A549 (cell line): ENCODE results near the gene SEPHS1. TPM values are rescaled to one million over a fixed set of nuclear protein-coding genes. Genes with fewer than 3 reads are reported as not detected.

Experiments used
- ATAC-seq, 2 experiments: fragments of 200-7000 bp in 1 of 2; fragments of >200 bp in 1 of 2; cut with Nextera tagmentation in 1 of 2; cut with Tn5 transposase in 1 of 2; 3 replicates each; pipeline versions ENCODE4 v1.8.0 to v1.9.1; 2018 to 2020; ENCODE audit warnings: mild to moderate bottlenecking in 1 of 2, moderate library complexity in 1 of 2
- CTCF ChIA-PET: fragments of 300-600 bp; sonication (Branson Sonifier 250); formaldehyde crosslinking; extraction: SDS; loops from one replicate; lab custom pipeline; 2021; ENCODE audit warnings: antibody characterized with exemption, inconsistent platforms; lab: Yijun Ruan, JAX
- POLR2A ChIA-PET: fragments of 350-600 bp; formaldehyde crosslinking; extraction: SDS; loops from one replicate; lab custom pipeline; 2021; ENCODE audit warnings: antibody characterized with exemption, inconsistent platforms; lab: Yijun Ruan, JAX
- DNase-seq, 2 experiments: peaks; one replicate each; pipeline versions ENCODE4 v3.0.0 to v3.0.0-alpha.2; 2011 to 2016; ENCODE audit warnings: low read depth in 1 of 2, low spot score in 1 of 2
- FAIRE-seq: peaks from 2 replicates; lab custom pipeline; 2011; peaks lifted over from hg19 to GRCh38; lab: Jason Lieb, UNC
- H3K27ac ChIP-seq, 2 experiments: fragments of >200 bp; sonication (Bioruptor Twin); formaldehyde crosslinking; 3 replicates each; pipeline ENCODE4 v1.5.1; 2016 to 2017
- H3K4me1 ChIP-seq: fragments of >200 bp; sonication (Bioruptor Twin); formaldehyde crosslinking; 3 replicates; pipeline ENCODE4 v1.6.1; 2016
- H3K4me2 ChIP-seq: fragments of >200 bp; sonication (Bioruptor Twin); formaldehyde crosslinking; 3 replicates; pipeline ENCODE4 v1.6.1; 2016
- H3K4me3 ChIP-seq: fragments of >200 bp; sonication (Bioruptor Twin); formaldehyde crosslinking; 3 replicates; pipeline ENCODE4 v1.5.1; 2016
- H3K9me3 ChIP-seq: fragments of >200 bp; sonication (Bioruptor Twin); formaldehyde crosslinking; 3 replicates; pipeline ENCODE4 v1.6.1; 2016
- BHLHE40 ChIP-seq: IDR thresholded peaks from 2 replicates; pipeline ENCODE4 v1.6.1; 2012; ENCODE audit warnings: low read depth, low read length, inconsistent platforms
- CBX2 ChIP-seq: fragments of 200-600 bp; sonication (generic); IDR thresholded peaks from 2 replicates; pipeline ENCODE4 v1.6.1; 2016; ENCODE audit warnings: low read depth, mild to moderate bottlenecking, borderline replicate concordance
- CEBPB ChIP-seq, 2 experiments: fragments of >200 bp in 1 of 2; sonication (Bioruptor Twin) in 1 of 2; formaldehyde crosslinking in 1 of 2; IDR thresholded peaks; 2 replicates each; pipeline ENCODE4 v1.6.1; 2012 to 2016
- CHD2 ChIP-seq: fragments of 150-350 bp; IDR thresholded peaks from 2 replicates; pipeline ENCODE4 v1.6.1; 2014; ENCODE audit warnings: low read length; ENCODE audit not compliant: partially characterized antibody
- CHD4 ChIP-seq: fragments of 200-600 bp; sonication (generic); IDR thresholded peaks from 2 replicates; pipeline ENCODE4 v1.6.1; 2016; ENCODE audit warnings: antibody characterized with exemption, mild to moderate bottlenecking, borderline replicate concordance
- CTCF ChIP-seq: fragments of >200 bp; sonication (Bioruptor Twin); formaldehyde crosslinking; IDR thresholded peaks from 3 replicates; pipeline ENCODE4 v1.5.1; 2016
- E2F6 ChIP-seq: IDR thresholded peaks from 2 replicates; pipeline ENCODE4 v1.6.1; 2012; ENCODE audit warnings: low read depth, borderline replicate concordance
- EHMT2 ChIP-seq: fragments of 200-600 bp; sonication (generic); IDR thresholded peaks from 2 replicates; pipeline ENCODE4 v1.6.1; 2016; ENCODE audit warnings: antibody characterized with exemption, low read depth, mild to moderate bottlenecking, moderate library complexity
- HDAC2 ChIP-seq: fragments of 200-600 bp; sonication (generic); IDR thresholded peaks from 2 replicates; pipeline ENCODE4 v1.6.1; 2016
- HOXB13 ChIP-seq: fragments of 250-450 bp; sonication (Bioruptor Pico); IDR thresholded peaks from 2 replicates; pipeline ENCODE4 v1.5.0; 2020; ENCODE audit warnings: low read depth, mild to moderate bottlenecking, moderate library complexity
- HOXB5 ChIP-seq: fragments of 250-450 bp; sonication (Bioruptor Pico); IDR thresholded peaks from 2 replicates; pipeline ENCODE4 v1.5.0; 2020; ENCODE audit warnings: mild to moderate bottlenecking, moderate library complexity
- JUN ChIP-seq, 2 experiments: fragments of >200 bp; sonication (Bioruptor Twin); formaldehyde crosslinking; IDR thresholded peaks; 2 replicates in 1 of 2; 3 replicates in 1 of 2; pipeline ENCODE4 v1.6.1; 2016 to 2017
- JUNB ChIP-seq: fragments of >200 bp; sonication (Bioruptor Twin); formaldehyde crosslinking; IDR thresholded peaks from 2 replicates; pipeline ENCODE4 v1.6.1; 2016
- KDM1A ChIP-seq: fragments of 200-600 bp; sonication (generic); IDR thresholded peaks from 2 replicates; pipeline ENCODE4 v1.6.1; 2016; ENCODE audit warnings: low read depth, mild to moderate bottlenecking
- MYC ChIP-seq: IDR thresholded peaks from 2 replicates; pipeline ENCODE4 v1.6.1; 2012; ENCODE audit warnings: mild to moderate bottlenecking, inconsistent platforms, low read length, improper control_type of control experiment, borderline replicate concordance
- NPAS2 ChIP-seq: fragments of 250-450 bp; sonication (Bioruptor Pico); IDR thresholded peaks from 2 replicates; pipeline ENCODE4 v1.8.0; 2022; ENCODE audit warnings: mild to moderate bottlenecking, moderate library complexity, borderline replicate concordance
- NR3C1 ChIP-seq: fragments of >200 bp; sonication (Bioruptor Twin); formaldehyde crosslinking; IDR thresholded peaks from 3 replicates; pipeline ENCODE4 v1.6.1; 2017
- PBX3 ChIP-seq: IDR thresholded peaks from 2 replicates; pipeline ENCODE4 v1.6.1; 2012
- PHF8 ChIP-seq: fragments of 200-600 bp; sonication (generic); IDR thresholded peaks from 2 replicates; pipeline ENCODE4 v1.6.1; 2016; ENCODE audit warnings: low read depth, mild to moderate bottlenecking, antibody characterized with exemption, moderate library complexity, borderline replicate concordance
- RAD21 ChIP-seq, 2 experiments: fragments of >200 bp in 1 of 2; sonication (Bioruptor Twin) in 1 of 2; formaldehyde crosslinking in 1 of 2; IDR thresholded peaks in 1 of 2; conservative IDR thresholded peaks in 1 of 2; 2 replicates in 1 of 2; 3 replicates in 1 of 2; pipeline ENCODE4 v1.6.1; 2012 to 2018; ENCODE audit warnings: inconsistent platforms in 1 of 2
- RARB ChIP-seq: fragments of 250-450 bp; sonication (Bioruptor Pico); IDR thresholded peaks from 2 replicates; pipeline ENCODE4 v1.8.0; 2021; ENCODE audit warnings: mild to moderate bottlenecking, moderate library complexity
- RCOR1 ChIP-seq: fragments of 150-350 bp; IDR thresholded peaks from 2 replicates; pipeline ENCODE4 v1.6.1; 2014; ENCODE audit warnings: antibody characterized with exemption, low read length, low read depth
- REST ChIP-seq: fragments of 200-600 bp; sonication (generic); IDR thresholded peaks from 2 replicates; pipeline ENCODE4 v1.6.1; 2016; ENCODE audit warnings: antibody characterized with exemption, mild to moderate bottlenecking, moderate library complexity
- SREBF2 ChIP-seq: fragments of 450-650 bp; IDR thresholded peaks from 2 replicates; pipeline ENCODE4 v1.6.1; 2014; ENCODE audit warnings: mild to moderate bottlenecking, moderate library complexity
- ZC3H11A ChIP-seq: fragments of 450-650 bp; IDR thresholded peaks from 2 replicates; pipeline ENCODE4 v1.6.1; 2014; ENCODE audit warnings: antibody characterized with exemption, mild to moderate bottlenecking
- ZSCAN20 ChIP-seq: fragments of 250-450 bp; sonication (Bioruptor Pico); IDR thresholded peaks from 2 replicates; pipeline ENCODE4 v1.8.0; 2022; ENCODE audit warnings: mild to moderate bottlenecking, moderate library complexity
- WGBS: methylation state at CpG from one replicate; pipeline ENCODE4 v1.1.6; 2017; ENCODE audit errors: missing lambda C conversion rate; 5-methylcytosine and 5-hydroxymethylcytosine counted together
- polyA plus RNA-seq, 4 experiments: library from polyadenylated mRNA; depleted of rRNA in 3 of 4; stranded (reverse); fragments of >200 nt; fragmentation: RNase III in 1 of 4; extraction: RNeasy Plus Mini Kit Qiagen cat#74134 plus additional on column Dnase treatment in 1 of 4; gene quantifications; 2 replicates in 3 of 4; 3 replicates in 1 of 4; pipeline ENCODE4 v1.2.3, GENCODE V29; 2011 to 2017

Gene SEPHS1
- polyA plus RNA-seq, 2 of the 4 experiments (the other 2 are of a cell fraction), result 71.4 to 124 TPM

- DNase-seq, result no peak
- ATAC-seq, result no peak
- H3K4me1 ChIP-seq, result peaks cover 9% of the 10 kb centered on the region
- TF ChIP-seq NR3C1 (no peak), HDAC2 (no peak), E2F6 (no peak), CEBPB (IDR thresholded peaks at IDR 0.05) (no peak), NPAS2 (no peak), HOXB13 (no peak), PHF8 (no peak), KDM1A (no peak), EHMT2 (no peak), JUN (IDR thresholded peaks at IDR 0.05) (no peak), MYC (no peak), RCOR1 (no peak)
- TF ChIP-seq, all 56 proteins: peak for 0
- H3K27ac ChIP-seq, result peak overlapping the region; percentile 86 to 94; a peak in 5 of 6 replicates
- H3K4me2 ChIP-seq, result peak overlapping the region; percentile 75
- no peak for FAIRE-seq
- H3K4me3 ChIP-seq, result peak overlapping the region; percentile 53
- no peaks in the 10 kb centered on the region for H3K9me3 ChIP-seq
- CTCF ChIA-PET, result interaction anchor here (0.5 to 6.1 kb wide), 37 partner anchors 7 to 1393 kb away, joined by 3 to 87 read pairs (median 5); partner anchors contain the start of genes MCM10, OPTN and SEPHS1
- POLR2A ChIA-PET, result interaction anchor here (0.6 to 1.5 kb wide), 9 partner anchors 8 to 284 kb away, joined by 3 to 9 read pairs (median 3); partner anchors contain the start of genes MCM10, OPTN and PRPF18
- 68% methylated on average over 23 of the region's 23 CpGs for WGBS
Measured at GRCh38 chr10:13302821-13303555, 45.1 kb downstream of the SEPHS1 start.

GRCh38 chr10:13299437-13300287, 48.4 kb downstream of the SEPHS1 start, which contains the start of gene PHYH:
Gene PHYH (minus strand): TSS chr10:13300064. CDS start chr10:13300042, 22 bp downstream.
- ChIA-PET CTCF (interaction anchor here (1.0 to 6.1 kb wide), 6 partner anchors 9 to 141 kb away, joined by 3 to 87 read pairs (median 4); no protein-coding TSS in a partner anchor), POLR2A (interaction anchor here (0.5 to 1.5 kb wide), 12 partner anchors 12 to 1257 kb away, joined by 3 to 7 read pairs (median 4); partner anchors contain the start of gene MCM10)
- H3K9me3 ChIP-seq, result no peaks in the 10 kb centered on the region
- H3K27ac ChIP-seq, result peak within 1 kb of the TSS; percentile 90 to 96
- DNase-seq (peak; percentile 83 to 86), FAIRE-seq (no peak), ATAC-seq (peak; percentile 89 to 92)
- peak within 1 kb of the TSS; percentile 75 for H3K4me3 ChIP-seq
- 0% methylated on average over 22 of the region's 88 CpGs for WGBS
- peak within 1 kb of the TSS; percentile 97 for H3K4me2 ChIP-seq
- peaks cover 9% of the 10 kb centered on the region for H3K4me1 ChIP-seq
- TF ChIP-seq EHMT2 (no peak), JUNB (no peak), HOXB5 (CRISPR knock-in tag) (no peak; the same call in 1 of the 2 replicates), BHLHE40 (no peak), HDAC2 (peak; percentile 17; the same call in 1 of the 2 replicates), CHD4 (no peak), MYC (no peak), CHD2 (no peak), CBX2 (no peak), RAD21 (conservative IDR thresholded peaks at IDR 0.05 in 1 of 2, IDR thresholded peaks at IDR 0.05 in 1 of 2) (no peak), RARB (no peak), CTCF (no peak), REST (0 out of 2 replicates have a peak, but pooled peaks have one; percentile 20), NPAS2 (no peak), SREBF2 (no peak), ZC3H11A (no peak), ZSCAN20 (CRISPR knock-in tag) (no peak), RCOR1 (no peak), PBX3 (no peak)
